GM19099 (cell line): ENCODE data around the gene HOXA9.

Experiments used
- POLR2A ChIP-seq: IDR thresholded peaks from 3 replicates; pipeline ENCODE4 v1.6.1; 2011; ENCODE audit warnings: low read depth; ENCODE audit not compliant: insufficient read length; ENCODE audit errors: extremely low read depth

Gene HOXA9

DNA sequence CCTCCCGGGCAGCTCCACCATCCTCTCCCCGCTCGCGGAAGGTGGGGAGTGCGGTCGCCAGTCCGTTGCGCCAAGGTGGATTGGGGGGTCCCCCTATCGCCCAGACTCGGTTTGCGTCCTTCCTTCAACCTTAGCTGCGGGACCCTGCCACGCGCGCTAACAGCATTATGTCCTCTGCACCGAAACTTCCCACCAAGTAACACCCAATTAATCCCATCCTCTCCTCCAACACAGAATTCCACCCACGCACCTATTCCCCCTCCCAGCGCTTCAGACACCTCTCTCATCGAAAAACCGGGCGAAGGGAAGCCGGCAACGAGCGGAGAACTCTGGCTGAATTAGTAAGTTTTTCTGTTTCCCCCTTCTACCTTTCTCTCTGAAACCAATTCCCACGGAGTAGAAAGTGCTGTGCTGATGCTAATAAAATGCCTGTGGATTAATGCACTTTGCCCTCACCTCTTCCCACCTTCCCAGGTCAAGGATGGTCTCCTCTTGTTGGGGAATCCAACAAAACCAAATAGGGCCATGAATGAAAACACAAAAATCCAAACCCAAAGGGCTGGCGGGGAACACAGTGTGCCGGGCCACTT is 13.9 kb downstream of the HOXA9 start:
- no peak for TF ChIP-seq POLR2A

DNA sequence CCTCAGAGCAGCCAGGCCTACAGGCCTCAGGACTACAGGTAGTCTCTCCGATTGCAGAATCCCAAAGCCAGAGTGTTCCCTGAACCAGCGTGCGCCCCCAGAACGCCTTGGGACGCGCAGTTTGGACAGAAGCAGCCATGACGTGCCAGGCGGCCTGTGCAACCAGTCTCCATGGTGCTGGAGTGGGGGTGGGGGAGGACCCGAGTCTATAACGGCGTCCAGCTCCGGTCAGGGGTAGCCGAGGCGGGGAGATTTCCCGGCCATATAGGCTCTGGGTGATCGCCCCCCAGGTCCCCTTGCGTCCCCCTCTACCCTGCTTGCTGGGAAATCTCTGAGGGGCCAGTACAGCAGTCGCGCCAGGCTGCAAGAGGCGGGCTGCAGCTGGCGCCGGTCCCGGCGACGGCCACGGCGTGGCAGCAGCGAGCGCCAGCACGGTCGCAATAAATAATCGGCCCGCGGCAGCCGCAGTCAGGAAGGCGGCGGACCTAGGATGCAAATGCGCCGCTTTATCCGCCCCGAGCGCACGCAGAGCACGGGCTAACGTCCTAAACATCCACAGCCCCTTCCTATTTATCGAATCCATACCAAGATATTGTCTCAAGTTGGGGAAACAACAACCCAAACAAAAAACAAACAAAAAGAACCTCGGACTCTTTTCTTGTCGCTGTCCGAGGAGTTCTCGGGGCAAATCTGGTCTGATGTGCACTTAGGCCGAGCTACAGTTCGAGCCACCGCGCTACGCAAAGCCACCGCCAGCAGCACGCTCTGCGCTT is 14.6 kb downstream of the HOXA9 start:
- TF ChIP-seq POLR2A, result no peak

DNA sequence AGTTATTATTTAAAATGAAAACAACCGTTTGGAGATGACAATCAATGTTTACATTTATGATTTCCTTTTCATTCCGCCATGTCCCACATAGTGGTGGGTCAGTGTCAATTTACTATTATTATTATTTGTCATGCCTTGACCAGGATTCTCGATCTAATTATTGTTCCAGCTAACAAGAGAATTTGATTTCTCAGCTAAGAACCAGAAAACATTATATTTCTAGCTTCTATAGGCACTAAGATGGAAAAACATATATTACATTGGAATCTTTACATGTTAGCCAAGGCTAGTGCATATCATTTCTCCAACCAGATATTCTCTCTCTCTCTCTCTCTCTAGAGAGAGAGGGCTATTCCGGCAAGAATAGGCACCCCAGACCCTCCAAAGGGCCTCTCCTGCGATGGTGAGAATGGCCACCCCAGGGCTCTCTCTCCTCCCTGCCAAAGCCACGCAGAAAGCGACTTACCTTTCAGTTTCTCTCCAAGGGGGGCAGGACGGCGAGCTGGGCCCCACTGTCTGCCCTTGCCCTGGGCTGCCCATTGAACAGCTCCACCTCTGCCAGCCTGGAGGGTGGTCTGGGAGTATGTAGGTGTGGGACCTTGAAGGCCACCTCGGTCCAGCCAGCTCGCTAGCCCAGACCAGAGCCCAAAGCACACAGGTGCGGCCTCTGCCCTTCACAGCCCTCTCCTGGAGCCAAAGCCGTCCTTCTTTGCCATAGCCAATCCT is 15.3 kb downstream of the HOXA9 start:
- no peak for TF ChIP-seq POLR2A

GRCh38 chr7:27148756-27149641 is 16.3 kb downstream of the HOXA9 start:
- TF ChIP-seq POLR2A, result no peak

DNA sequence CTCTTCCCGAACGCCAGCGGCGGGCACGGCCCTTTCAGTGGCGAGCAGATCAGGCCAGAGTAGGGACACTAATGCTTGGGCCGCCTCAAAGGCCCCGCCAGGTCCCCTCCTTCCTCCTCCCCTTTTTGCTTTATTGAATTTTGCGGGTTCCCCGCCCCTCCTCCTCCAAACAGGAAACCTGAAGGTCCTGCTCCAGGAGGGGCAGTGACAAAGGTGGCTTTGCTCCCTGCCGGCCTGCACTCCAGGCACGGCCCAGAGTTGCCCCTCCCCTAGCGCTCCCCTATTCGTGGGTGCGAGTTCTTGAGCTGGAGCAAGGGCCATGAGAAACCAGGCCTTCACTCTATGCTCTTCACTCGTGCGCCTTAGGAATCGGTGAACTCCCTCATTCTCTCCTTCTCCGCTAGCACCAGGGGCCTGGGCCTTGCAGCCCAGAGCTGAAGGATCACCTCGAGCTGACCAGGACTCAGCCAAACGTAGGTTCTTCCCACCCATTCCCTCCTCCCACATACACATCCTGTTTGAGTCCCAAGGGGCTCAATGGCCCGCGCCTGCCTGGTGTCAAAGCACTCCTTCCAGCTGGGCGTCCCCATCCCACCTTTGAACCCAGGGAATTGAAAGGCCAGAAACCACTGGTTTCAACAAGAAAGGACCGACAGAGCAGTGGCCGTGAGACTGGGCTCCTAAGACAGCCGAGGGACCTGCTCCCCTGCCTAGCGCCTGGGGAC is 17.1 kb downstream of the HOXA9 start:
- no peak for TF ChIP-seq POLR2A

DNA sequence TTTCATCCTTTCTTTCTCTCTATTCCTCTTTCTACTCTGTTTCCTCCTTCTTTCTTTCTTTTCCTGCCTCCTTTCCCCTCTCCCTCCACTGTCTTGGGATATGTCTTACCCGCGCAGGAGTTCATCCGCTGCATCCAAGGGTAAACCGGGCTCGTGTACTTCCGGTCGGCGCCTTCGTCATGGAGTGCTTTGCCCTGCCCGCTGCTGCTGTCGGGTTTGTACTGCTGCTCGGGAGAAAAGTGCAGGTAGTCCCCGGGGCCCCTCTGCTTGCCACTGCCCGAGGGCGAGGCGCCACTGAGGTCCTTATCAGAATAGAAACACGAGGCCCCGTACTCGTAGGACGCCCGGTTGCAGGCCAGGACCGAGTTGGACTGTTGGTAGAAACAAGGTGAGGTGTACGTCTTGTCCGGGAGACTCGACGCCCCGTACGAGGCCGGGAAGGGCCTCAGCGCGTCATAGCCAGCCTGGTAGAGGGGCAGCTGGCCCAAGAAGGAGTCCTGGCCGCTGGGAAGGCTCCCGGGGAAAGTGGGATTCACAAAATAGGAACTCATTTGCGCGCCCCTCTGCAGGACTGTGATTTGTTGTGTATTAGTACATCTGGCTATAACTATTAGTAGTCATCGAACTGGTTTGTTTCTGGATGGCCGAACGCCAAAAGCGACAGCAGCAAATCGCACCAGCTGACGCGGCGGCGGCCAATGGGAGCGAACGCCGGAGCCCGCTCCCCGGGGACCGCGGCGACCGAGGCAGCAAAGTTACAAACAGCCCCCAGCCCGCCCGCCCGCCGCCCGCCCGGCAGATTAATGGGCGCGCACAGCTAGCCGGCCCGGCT is 17.9 kb downstream of the HOXA9 start, which contains the start of gene HOXA6:
HOXA6 (minus strand) TSS at position 576 of the 832 bp plus-strand sequence; CDS start at position 551, 25 bp downstream.
- TF ChIP-seq POLR2A, result no peak

DNA sequence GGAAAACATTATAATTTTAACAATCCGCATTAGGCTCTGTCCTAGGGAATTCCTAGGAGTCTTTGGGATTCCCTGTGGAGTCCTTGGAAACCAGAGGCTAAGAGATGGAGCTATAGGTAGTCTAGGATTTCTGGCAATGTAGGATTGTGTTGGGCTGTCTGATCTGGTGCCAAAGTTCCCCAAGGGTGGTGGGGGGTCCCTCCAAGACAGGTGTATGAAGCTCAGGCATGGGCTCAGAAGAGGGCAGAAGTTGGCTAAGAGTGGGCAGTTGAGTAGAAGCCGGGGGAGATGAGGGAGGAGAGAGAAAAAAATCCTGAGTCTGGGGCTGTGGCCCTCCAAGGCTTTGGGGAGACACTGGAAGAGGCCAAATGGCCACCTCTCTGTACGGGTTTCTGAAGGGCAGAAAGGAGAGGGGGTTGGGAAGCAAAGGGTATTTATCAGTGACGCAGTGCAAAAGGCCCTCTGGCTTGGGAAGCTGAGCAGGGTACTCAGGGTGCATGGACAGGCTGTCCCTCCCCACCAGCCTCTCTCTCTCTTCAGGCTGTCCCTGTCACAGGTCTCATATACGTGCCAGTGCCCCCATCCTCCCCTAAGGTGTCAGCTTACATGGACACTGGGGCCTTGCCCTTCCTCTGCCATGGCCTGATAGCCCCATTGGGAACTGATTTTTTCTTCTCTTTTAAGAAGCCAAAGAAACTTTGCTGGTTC is 18.7 kb downstream of the HOXA9 start:
- no peak for TF ChIP-seq POLR2A

- no peak for TF ChIP-seq POLR2A
These were observed 19.4 kb downstream of the HOXA9 start for GRCh38 chr7:27145914-27146412.

DNA sequence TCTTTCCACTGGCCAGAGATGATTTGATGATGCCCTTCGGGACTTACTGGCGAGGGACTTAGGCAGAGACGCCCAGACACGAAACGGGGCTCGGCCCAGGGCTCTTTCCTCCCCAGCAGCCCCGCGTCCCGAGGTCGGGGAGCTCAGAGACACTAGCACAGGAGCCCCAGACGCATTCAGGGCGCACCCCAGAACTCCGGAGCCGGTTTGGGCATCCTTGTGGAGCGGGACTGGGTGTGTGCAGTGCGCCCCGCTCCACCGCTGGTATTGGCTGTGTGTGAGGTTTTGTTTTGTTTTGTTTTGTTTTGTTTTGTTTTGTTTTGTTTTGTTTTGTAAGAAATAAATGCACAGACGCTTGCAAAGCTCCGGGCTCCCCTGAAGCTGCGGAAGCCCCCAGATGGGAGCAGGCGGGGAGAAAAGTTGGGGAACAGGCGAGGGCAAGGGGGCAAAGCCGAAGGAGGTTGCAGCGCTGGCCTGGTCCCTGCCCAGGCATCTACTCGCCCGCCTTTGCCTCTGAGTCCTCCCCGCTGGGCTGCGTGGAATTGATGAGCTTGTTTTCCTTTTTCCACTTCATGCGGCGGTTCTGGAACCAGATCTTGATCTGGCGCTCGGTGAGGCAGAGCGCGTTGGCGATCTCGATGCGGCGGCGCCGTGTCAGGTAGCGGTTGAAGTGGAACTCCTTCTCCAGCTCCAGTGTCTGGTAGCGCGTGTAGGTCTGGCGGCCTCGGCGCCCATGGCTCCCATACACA is 20.0 kb downstream of the HOXA9 start:
- no peak for TF ChIP-seq POLR2A

DNA sequence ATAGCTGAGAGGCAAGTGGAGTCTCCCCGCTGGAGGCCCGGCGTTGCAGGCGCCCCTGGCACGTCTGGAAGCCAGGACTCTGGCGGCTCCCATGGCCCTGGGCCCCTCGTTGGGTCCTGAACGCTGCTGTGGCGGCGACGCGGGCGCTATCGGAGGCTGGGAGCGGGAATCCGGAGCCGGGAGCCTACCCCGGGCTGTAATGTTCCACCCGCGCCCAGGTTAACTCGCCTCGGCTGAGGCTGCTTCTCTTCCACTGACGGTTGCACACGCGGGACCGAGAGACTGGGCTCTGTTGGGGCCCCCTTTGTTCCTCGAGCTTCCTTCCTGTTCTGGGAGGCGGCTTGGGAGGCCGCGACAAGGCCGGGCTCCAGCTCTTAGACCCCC is 20.6 kb downstream of the HOXA9 start:
- TF ChIP-seq POLR2A, result no peak

- no peak for TF ChIP-seq POLR2A
These were observed 21.2 kb downstream of the HOXA9 start for GRCh38 chr7:27143950-27144780.
